HG03442 (cell line): ENCODE measurements around the gene RNF180.

Experiments used
- ATAC-seq: cut with Tn5 transposase; IDR thresholded peaks from one replicate; pipeline ENCODE4 v1.9.1; 2021; ENCODE audit warnings: mild to moderate bottlenecking, moderate library complexity; ENCODE audit not compliant: unreplicated experiment

RNF180 gene, protein sequence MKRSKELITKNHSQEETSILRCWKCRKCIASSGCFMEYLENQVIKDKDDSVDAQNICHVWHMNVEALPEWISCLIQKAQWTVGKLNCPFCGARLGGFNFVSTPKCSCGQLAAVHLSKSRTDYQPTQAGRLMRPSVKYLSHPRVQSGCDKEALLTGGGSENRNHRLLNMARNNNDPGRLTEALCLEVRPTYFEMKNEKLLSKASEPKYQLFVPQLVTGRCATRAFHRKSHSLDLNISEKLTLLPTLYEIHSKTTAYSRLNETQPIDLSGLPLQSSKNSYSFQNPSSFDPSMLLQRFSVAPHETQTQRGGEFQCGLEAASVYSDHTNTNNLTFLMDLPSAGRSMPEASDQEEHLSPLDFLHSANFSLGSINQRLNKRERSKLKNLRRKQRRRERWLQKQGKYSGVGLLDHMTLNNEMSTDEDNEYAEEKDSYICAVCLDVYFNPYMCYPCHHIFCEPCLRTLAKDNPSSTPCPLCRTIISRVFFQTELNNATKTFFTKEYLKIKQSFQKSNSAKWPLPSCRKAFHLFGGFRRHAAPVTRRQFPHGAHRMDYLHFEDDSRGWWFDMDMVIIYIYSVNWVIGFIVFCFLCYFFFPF

GRCh38 chr5:64165500-64166200, at the start of gene RNF180:
RNF180 (plus strand) TSS chr5:64165843; CDS start chr5:64200808, 34,965 bp downstream.
- ATAC-seq, result peak; percentile 38

DNA sequence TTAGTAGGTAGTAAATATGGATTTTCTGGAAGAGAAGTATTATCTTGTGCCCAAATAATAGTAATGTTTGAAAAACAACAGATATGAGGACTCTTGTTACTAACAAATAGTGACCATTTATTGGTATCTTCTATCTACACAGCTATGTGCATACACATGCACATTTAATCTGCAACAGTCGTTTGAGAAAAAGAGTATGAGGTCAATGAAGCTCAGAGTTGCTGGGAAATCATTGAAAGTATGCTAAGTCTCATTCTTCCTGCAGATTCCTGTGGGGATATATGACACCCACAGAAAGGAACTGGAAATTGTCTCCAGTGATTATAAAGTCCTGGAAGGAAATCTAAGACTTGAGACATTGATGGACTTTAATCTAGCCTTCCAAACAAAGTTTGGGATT, 40.1 kb upstream of the RNF180 start:
- no peak for ATAC-seq

- no peak for ATAC-seq
Measured at GRCh38 chr5:64126202-64126741, 39.4 kb upstream of the RNF180 start.

DNA sequence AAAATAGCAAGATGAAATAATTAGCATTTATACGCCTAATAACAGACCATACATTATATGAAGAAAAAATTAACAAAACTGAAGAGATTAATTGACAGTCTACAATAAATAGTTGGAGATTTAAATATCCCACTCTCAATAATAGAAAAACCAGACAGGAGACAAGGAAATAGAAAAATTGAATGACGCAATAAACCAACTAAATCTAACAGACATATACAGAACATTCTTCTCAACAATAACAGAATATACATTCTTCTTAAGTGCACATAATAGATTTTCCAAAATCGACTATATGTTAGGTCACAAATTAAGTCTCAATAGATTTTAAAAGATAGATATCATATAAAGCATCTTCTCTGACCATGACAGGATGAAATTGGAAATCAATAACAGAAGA, 25.6 kb upstream of the RNF180 start:
- no peak for ATAC-seq

GRCh38 chr5:64144425-64145215, 21.0 kb upstream of the RNF180 start:
- no peak for ATAC-seq

DNA sequence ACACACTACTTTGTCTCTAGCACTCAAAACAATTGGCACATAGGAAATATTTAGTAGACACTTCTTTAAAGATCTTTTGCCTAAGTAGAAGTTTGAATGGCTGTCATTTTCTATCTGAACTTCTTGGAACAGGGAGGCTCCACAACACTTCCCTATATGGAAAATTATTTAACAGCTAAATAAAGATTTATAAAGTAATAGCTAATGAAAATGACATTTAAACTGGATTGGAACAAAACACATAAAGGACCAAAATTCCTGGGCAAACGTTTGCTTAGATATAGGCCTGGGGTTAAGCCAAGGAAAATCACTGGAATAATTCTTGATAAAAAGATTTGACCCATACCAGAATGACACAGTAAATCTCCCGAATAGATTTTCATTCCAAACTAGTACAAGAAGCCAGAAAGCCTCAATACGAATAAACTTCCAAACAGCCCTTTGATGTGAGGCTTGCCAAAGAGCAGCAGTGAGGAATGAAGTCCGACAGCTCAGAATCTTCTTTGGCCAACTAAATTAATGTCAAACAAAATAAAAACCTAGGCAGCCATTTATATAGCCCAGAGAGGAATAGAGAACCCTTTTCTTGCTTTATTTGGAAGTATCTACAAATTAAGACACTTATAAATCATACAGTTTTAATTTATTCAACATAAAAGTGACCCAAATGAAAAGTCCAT, 20.3 kb upstream of the RNF180 start:
- ATAC-seq, result no peak

GRCh38 chr5:64147379-64147778, 18.3 kb upstream of the RNF180 start:
- no peak for ATAC-seq

- ATAC-seq, result peak; percentile 63
Measured at GRCh38 chr5:64147849-64148441, 17.7 kb upstream of the RNF180 start.

- no peak for ATAC-seq
Measured at GRCh38 chr5:64149268-64149667, 16.4 kb upstream of the RNF180 start.

DNA sequence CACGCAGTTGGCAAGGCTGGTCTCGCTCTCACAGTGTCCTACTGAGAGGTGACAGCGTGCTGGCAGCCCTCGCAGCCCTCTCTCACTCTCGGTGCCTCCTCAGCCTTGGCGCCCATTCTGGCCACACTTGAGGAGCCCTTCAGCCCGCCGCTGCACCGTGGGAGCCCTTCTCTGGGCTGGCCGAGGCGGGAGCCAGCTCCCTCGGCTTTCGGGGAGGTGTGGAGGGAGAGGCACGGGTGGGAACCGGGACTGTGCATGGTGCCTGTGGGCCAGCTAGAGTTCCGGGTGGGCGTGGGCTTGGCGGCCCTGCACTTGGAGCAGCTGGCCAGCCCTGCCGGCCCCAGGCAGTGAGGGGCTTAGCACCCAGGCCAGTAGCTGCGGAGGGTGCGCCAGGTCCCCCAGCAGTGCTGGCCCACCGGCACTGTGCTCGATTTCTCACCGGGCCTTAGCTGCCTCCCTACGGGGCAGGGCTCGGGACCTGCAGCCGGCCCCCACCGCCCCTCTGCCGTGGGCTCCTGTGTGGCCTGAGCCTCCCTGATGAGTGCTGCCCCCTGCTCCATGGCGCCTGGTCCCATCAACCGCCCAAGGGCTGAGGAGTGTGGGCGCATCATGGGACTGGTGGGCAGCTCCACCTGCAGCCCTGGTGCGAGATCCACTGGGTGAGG, 15.7 kb upstream of the RNF180 start:
- no peak for ATAC-seq

GRCh38 chr5:64156261-64156660, 9.4 kb upstream of the RNF180 start:
- no peak for ATAC-seq

DNA sequence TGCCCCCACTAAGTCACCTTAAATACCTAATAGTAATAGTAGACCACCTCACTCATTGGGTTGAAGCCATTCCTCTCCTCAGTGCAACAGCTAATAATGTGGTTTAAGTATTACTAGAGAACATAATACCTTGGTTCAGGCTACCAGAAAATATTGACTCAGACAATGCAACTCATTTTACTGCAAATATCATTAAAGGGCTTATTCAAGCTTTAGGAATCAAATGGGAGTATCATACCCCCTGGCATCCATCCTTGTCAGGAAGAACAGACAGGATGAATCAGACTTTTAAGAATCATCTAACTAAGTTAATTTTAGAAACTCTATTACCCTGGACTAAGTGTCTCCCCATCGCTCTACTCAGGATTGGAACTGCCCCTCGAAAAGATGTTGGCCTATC, 6.8 kb upstream of the RNF180 start:
- no peak for ATAC-seq

- ATAC-seq, result no peak
Measured at GRCh38 chr5:64160201-64160600, 5.4 kb upstream of the RNF180 start.

GRCh38 chr5:64161420-64161819, 4.2 kb upstream of the RNF180 start:
- ATAC-seq, result peak; percentile 41

- ATAC-seq, result no peak
Measured at GRCh38 chr5:64163135-64163534, 2.5 kb upstream of the RNF180 start.

DNA sequence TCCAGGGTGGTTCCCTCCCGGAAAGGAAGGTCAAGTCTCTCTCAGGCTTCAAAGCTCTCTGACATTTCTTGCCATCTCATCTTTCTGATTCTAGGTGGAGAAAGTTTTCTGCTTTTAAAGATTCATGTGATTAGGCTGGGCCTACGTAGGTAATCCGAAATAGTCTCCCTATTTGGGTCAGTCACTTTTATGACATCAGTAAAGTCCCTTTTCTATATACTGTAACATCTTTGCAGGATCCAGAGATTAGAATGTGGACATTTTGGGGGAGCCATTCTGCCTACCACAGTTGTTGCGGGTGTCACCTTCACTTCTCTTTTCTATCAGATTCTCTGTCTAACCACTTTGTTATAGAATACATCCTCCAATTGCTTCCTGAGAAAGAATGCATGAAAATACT, 1.9 kb upstream of the RNF180 start:
- ATAC-seq, result no peak

DNA sequence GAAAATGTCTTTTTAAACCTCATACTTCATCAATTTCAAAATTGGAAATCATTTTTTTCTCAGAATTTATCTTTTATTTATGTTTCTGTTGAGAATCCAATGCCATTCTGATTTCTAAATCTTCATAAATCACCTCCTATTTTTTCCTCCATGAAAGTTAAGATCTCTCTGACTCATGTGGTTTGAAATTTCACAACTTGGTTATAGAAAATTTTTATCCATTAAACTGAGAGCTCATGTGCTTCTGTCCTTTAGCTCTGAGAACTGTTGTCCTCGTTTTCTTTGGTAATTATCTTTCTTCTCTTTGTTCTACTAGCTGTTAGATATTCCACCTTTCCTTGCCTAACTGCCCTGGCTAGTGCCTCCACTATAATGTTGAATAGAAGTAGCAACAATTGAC, 1.5 kb upstream of the RNF180 start:
- no peak for ATAC-seq

DNA sequence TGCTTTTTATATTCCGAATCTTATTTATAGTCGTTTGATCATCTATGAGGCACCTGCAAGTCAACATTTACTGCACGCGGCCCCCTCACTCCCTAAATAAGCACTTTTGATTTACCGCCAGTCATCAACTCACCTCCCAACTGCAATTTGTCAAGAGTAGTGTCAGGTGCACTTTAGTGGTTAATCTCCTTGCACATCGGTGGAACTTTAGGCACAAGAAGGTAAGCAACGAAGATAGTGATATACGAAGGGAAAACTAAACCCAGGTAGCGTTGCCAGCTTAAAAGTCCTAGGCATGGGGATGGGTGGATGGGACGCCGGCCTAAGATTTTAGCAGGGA, 513 bp upstream of the RNF180 start:
- no peak for ATAC-seq

GRCh38 chr5:64166201-64166959, 737 bp downstream of the RNF180 start:
- ATAC-seq, result no peak
